ENCODE measurements around the gene OLR1. TPM values are rescaled to one million over a fixed set of nuclear protein-coding genes. Genes with fewer than 3 reads are reported as not detected.
A peak's percentile ranks its signal among the peaks of the same experiment; 100 is the strongest.
"Not testable (repeated sequence)": the region's sequence is repeated elsewhere in the genome, so short reads cannot be mapped to it uniquely, and the experiment has no call there.

The OLR1 gene
- total RNA-seq, 1 experiment from 2014 or later: 0.12 TPM

DNA sequence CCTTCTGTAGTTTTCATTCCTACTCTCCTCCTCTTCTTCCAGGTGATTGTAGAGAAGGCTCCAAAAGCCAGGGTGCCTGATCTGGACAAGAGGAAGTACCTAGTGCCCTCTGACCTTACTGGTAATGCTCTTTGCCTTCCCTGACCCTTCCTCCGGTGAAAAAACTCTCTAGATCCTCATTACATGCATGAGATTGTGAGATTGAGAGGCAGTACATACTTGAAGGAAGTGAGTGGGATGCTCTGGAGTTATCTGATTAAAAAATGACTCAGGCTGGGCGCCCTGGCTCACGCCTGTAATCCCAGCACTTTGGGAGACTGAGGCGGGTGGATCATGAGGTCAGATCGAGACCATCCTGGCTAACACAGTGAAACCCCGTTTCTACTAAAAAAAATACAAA lies 46.1 kb upstream of the OLR1 start:
- H4K20me1 ChIP-seq (ENCODE audit: insufficient read depth): no peaks in the 10 kb centered on the region
- no peaks in the 10 kb centered on the region for H3K9me3 ChIP-seq (ENCODE audit: control insufficient read depth in 1 of 2, insufficient read depth in 1 of 2, low read depth in 1 of 2, low read length in 2 of 2)
- H3K36me3 ChIP-seq (ENCODE audit: control insufficient read depth in 1 of 2, insufficient read depth in 2 of 2, low read length in 2 of 2): peaks cover 28 to 30% of the 10 kb centered on the region in 2 experiments
- POLR2A ChIA-PET: no interaction called here
- no peak overlapping the region for H3K4me2 ChIP-seq (ENCODE audit: low read length)
- ATAC-seq (no peak), DNase-seq (ENCODE audit: low read depth, low spot score) (no peak)
- BruUV-seq (replicated peaks): no TSS peak
- H3K27me3 ChIP-seq (ENCODE audit: insufficient read depth, low read length): no peaks in the 10 kb centered on the region
- CTCF ChIA-PET: no interaction called here
- RAD21 ChIA-PET (ENCODE audit: low non-redundant PET in 1 of 2, low total read pairs in 2 of 2, uncharacterized antibody in 2 of 2, unreplicated experiment in 2 of 2): no interaction called here
- H3K9ac ChIP-seq (ENCODE audit: low read length): no peak overlapping the region
- intact Hi-C loops (cut with micrococcal nuclease): no loop called here
- peaks cover 15% of the 10 kb centered on the region for H3K79me2 ChIP-seq (ENCODE audit: insufficient read depth, low read length)
- no peak overlapping the region for H2AFZ ChIP-seq (ENCODE audit: low read depth, low read length, poor library complexity, severe bottlenecking)
- no peak overlapping the region for H3K27ac ChIP-seq (ENCODE audit: low read depth, low read length)
- no peaks in the 10 kb centered on the region for H3K9me2 ChIP-seq (ENCODE audit: insufficient read depth)
- peaks cover 13 to 22% of the 10 kb centered on the region in 2 experiments; a peak in 3 of 4 replicates for H3K4me1 ChIP-seq (ENCODE audit: control insufficient read depth in 1 of 2, insufficient read depth in 2 of 2, low read length in 2 of 2)
- no peak for TF ChIP-seq ZFX (IDR thresholded peaks at IDR 0.05)
- TF ChIP-seq SP1 (IDR thresholded peaks at IDR 0.05; ENCODE audit: low read depth): no peak
- TF ChIP-seq, protein P1, sequence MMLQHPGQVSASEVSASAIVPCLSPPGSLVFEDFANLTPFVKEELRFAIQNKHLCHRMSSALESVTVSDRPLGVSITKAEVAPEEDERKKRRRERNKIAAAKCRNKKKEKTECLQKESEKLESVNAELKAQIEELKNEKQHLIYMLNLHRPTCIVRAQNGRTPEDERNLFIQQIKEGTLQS (IDR thresholded peaks at IDR 0.05): no peak
- no peak for TF ChIP-seq CBX3 (IDR thresholded peaks at IDR 0.05; ENCODE audit: low read depth)
- no peak for TF ChIP-seq CEBPB (IDR thresholded peaks at IDR 0.05; ENCODE audit: low read depth)
- TF ChIP-seq TCF7L2 (IDR thresholded peaks at IDR 0.05; ENCODE audit: borderline replicate concordance, extremely low read depth, insufficient read depth, insufficient read length): no peak
- TF ChIP-seq JUND (IDR thresholded peaks at IDR 0.05): no peak
- TF ChIP-seq, protein P2, sequence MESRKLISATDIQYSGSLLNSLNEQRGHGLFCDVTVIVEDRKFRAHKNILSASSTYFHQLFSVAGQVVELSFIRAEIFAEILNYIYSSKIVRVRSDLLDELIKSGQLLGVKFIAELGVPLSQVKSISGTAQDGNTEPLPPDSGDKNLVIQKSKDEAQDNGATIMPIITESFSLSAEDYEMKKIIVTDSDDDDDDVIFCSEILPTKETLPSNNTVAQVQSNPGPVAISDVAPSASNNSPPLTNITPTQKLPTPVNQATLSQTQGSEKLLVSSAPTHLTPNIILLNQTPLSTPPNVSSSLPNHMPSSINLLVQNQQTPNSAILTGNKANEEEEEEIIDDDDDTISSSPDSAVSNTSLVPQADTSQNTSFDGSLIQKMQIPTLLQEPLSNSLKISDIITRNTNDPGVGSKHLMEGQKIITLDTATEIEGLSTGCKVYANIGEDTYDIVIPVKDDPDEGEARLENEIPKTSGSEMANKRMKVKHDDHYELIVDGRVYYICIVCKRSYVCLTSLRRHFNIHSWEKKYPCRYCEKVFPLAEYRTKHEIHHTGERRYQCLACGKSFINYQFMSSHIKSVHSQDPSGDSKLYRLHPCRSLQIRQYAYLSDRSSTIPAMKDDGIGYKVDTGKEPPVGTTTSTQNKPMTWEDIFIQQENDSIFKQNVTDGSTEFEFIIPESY (IDR thresholded peaks at IDR 0.05; ENCODE audit: extremely low read depth, insufficient replicate concordance, low read length): no peak
- TF ChIP-seq EZH2phosphoT487 (IDR thresholded peaks at IDR 0.05; ENCODE audit: borderline replicate concordance): no peak
- TF ChIP-seq POLR2A (IDR thresholded peaks at IDR 0.05; ENCODE audit: borderline replicate concordance, extremely low read depth, insufficient read depth, insufficient read length): no peak
- TF ChIP-seq EGR1 (IDR thresholded peaks at IDR 0.05; ENCODE audit: low read depth): no peak
- no peak for TF ChIP-seq EZH2 (IDR thresholded peaks at IDR 0.05)
- TF ChIP-seq, protein P3, sequence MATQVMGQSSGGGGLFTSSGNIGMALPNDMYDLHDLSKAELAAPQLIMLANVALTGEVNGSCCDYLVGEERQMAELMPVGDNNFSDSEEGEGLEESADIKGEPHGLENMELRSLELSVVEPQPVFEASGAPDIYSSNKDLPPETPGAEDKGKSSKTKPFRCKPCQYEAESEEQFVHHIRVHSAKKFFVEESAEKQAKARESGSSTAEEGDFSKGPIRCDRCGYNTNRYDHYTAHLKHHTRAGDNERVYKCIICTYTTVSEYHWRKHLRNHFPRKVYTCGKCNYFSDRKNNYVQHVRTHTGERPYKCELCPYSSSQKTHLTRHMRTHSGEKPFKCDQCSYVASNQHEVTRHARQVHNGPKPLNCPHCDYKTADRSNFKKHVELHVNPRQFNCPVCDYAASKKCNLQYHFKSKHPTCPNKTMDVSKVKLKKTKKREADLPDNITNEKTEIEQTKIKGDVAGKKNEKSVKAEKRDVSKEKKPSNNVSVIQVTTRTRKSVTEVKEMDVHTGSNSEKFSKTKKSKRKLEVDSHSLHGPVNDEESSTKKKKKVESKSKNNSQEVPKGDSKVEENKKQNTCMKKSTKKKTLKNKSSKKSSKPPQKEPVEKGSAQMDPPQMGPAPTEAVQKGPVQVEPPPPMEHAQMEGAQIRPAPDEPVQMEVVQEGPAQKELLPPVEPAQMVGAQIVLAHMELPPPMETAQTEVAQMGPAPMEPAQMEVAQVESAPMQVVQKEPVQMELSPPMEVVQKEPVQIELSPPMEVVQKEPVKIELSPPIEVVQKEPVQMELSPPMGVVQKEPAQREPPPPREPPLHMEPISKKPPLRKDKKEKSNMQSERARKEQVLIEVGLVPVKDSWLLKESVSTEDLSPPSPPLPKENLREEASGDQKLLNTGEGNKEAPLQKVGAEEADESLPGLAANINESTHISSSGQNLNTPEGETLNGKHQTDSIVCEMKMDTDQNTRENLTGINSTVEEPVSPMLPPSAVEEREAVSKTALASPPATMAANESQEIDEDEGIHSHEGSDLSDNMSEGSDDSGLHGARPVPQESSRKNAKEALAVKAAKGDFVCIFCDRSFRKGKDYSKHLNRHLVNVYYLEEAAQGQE (IDR thresholded peaks at IDR 0.05; ENCODE audit: low read depth): no peak
- no peak overlapping the region for H3K4me3 ChIP-seq (replicated peaks in 1 of 2; ENCODE audit: low read depth in 1 of 2, low read length in 2 of 2)

- CTCF ChIA-PET; H3K27ac ChIP-seq (ENCODE audit: low read depth, low read length); H4K20me1 ChIP-seq (ENCODE audit: insufficient read depth); H2AFZ ChIP-seq (ENCODE audit: low read depth, low read length, poor library complexity, severe bottlenecking); intact Hi-C loops (cut with micrococcal nuclease); H3K9me2 ChIP-seq (ENCODE audit: insufficient read depth); BruUV-seq (replicated peaks); RAD21 ChIA-PET (ENCODE audit: low non-redundant PET in 1 of 2, low total read pairs in 2 of 2, uncharacterized antibody in 2 of 2, unreplicated experiment in 2 of 2); H3K4me3 ChIP-seq (replicated peaks in 1 of 2; ENCODE audit: low read depth in 1 of 2, low read length in 2 of 2); H3K27me3 ChIP-seq (ENCODE audit: insufficient read depth, low read length); DNase-seq (ENCODE audit: low read depth, low spot score); H3K9me3 ChIP-seq (ENCODE audit: control insufficient read depth in 1 of 2, insufficient read depth in 1 of 2, low read depth in 1 of 2, low read length in 2 of 2); ATAC-seq; H3K9ac ChIP-seq (ENCODE audit: low read length): not testable (repeated sequence)
- peaks cover 15% of the 10 kb centered on the region for H3K79me2 ChIP-seq (ENCODE audit: insufficient read depth, low read length)
- POLR2A ChIA-PET: interaction anchor here (0.7 kb wide), 1 partner anchor 1212 kb away, joined by 6 read pairs; no protein-coding TSS in a partner anchor
- H3K4me2 ChIP-seq (ENCODE audit: low read length): peak overlapping the region; percentile 81; the same call in 1 of the 2 replicates
- peaks cover 17 to 39% of the 10 kb centered on the region in 2 experiments; a peak in 3 of 4 replicates for H3K4me1 ChIP-seq (ENCODE audit: control insufficient read depth in 1 of 2, insufficient read depth in 2 of 2, low read length in 2 of 2)
- H3K36me3 ChIP-seq (ENCODE audit: control insufficient read depth in 1 of 2, insufficient read depth in 2 of 2, low read length in 2 of 2): peaks cover 10 to 11% of the 10 kb centered on the region in 2 experiments; a peak in 2 of 4 replicates
These were observed 44.0 kb upstream of the OLR1 start for GRCh38 chr12:10215946-10216345.

Measured in HCT116 (cell line).